Measurements from ENCODE around the gene SYT5. TPM values are rescaled to one million over a fixed set of nuclear protein-coding genes. Genes with fewer than 3 reads are reported as not detected.

SYT5 gene
- total and polyA plus RNA-seq, 2 of the 8 experiments (the other 6 are each of a cell fraction or from before 2014, with no cell fraction given): 0.35 to 0.67 TPM

- no peak overlapping the region for H3K4me3 ChIP-seq (ENCODE audit: extremely low read depth in 1 of 4, insufficient read depth in 2 of 4, low read depth in 3 of 4, low read length in 4 of 4)
- POLR2A ChIA-PET (ENCODE audit: partially characterized antibody): interaction anchor here (1.0 kb wide), 1 partner anchor 195 kb away, joined by 3 read pairs; the partner anchor contains the start of gene UBE2S
- no peaks in the 10 kb centered on the region for H3K79me2 ChIP-seq (ENCODE audit: control insufficient read depth in 1 of 2, insufficient read depth in 2 of 2, low read length in 2 of 2)
- no peak overlapping the region for H3K27ac ChIP-seq (ENCODE audit: low read depth, low read length)
- 85% methylated on average over 3 of the region's 3 CpGs; no CpG with 5 or more reads in 1 of the 2 experiments for WGBS, 2 experiments (ENCODE audit: extremely low coverage in 1 of 2, insufficient coverage in 1 of 2, insufficient read length in 1 of 2, insufficient replicate concordance in 2 of 2, low coverage in 1 of 2, low lambda C conversion rate in 2 of 2, missing lambda C conversion rate in 1 of 2)
- H3K56ac ChIP-seq (replicated peaks; ENCODE audit: insufficient read length, low read depth, low read length): no peak overlapping the region
- no peak overlapping the region for H4K8ac ChIP-seq (ENCODE audit: extremely low read depth, insufficient read depth, low read length)
- H3K79me1 ChIP-seq (ENCODE audit: low read depth, low read length): no peaks in the 10 kb centered on the region
- no peak overlapping the region for H4K5ac ChIP-seq (ENCODE audit: insufficient read length, low read depth, low read length)
- H3K23me2 ChIP-seq (ENCODE audit: low read depth, low read length): peaks cover 5% of the 10 kb centered on the region; the same call in 1 of the 2 replicates
- no peak overlapping the region for H2AFZ ChIP-seq (ENCODE audit: low read length)
- H3K4ac ChIP-seq (replicated peaks; ENCODE audit: insufficient read length, low read depth, low read length): no peak overlapping the region
- H3K14ac ChIP-seq (ENCODE audit: insufficient read length): no peak overlapping the region
- no peak for FAIRE-seq
- H2BK12ac ChIP-seq (ENCODE audit: low read depth, low read length): no peak overlapping the region
- no peak overlapping the region for H2AK5ac ChIP-seq (ENCODE audit: low read depth, low read length)
- H3K9ac ChIP-seq (replicated peaks in 1 of 4; ENCODE audit: extremely low read depth in 1 of 4, low read depth in 3 of 4, low read length in 3 of 4): no peak overlapping the region
- peaks cover 0 to 6% (median 2%) of the 10 kb centered on the region in 4 experiments; a peak in 2 of 7 replicates for H3K4me1 ChIP-seq (replicated peaks in 1 of 4; ENCODE audit: control insufficient read depth in 3 of 4, insufficient read depth in 4 of 4, low read length in 3 of 4)
- H3K36me3 ChIP-seq (ENCODE audit: control insufficient read depth in 2 of 4, insufficient read depth in 4 of 4, low read length in 3 of 4): no peaks in the 10 kb centered on the region
- no peak overlapping the region for H2BK15ac ChIP-seq (ENCODE audit: low read length)
- H3K9me3 ChIP-seq (ENCODE audit: insufficient read depth in 2 of 2, low read depth in 1 of 2, low read length in 1 of 2): peaks cover 15% of the 10 kb centered on the region in 2 experiments; a peak in 3 of 4 replicates
- no peak overlapping the region for H2BK20ac ChIP-seq (ENCODE audit: low read length)
- H4K20me1 ChIP-seq (replicated peaks in 1 of 2; ENCODE audit: control insufficient read depth in 1 of 2, insufficient read depth in 2 of 2, low read length in 2 of 2): no peaks in the 10 kb centered on the region
- CTCF ChIA-PET (ENCODE audit: partially characterized antibody): interaction anchor here (0.7 kb wide), 1 partner anchor 13 kb away, joined by 3 read pairs; no protein-coding TSS in a partner anchor
- no peak overlapping the region for H3K4me2 ChIP-seq (ENCODE audit: insufficient read depth in 1 of 2, low read depth in 2 of 2, low read length in 2 of 2)
- DNase-seq (ENCODE audit: low read depth in 1 of 2, low spot score in 2 of 2): no peak
- H3K27me3 ChIP-seq (replicated peaks in 1 of 4; ENCODE audit: control insufficient read depth in 3 of 4, extremely low read depth in 1 of 4, insufficient read depth in 3 of 4, low read length in 3 of 4): no peaks in the 10 kb centered on the region; a peak in 1 of 7 replicates
- H2BK120ac ChIP-seq (replicated peaks; ENCODE audit: low read depth, low read length): no peak overlapping the region
- H4K91ac ChIP-seq (replicated peaks; ENCODE audit: insufficient read length, low read length): no peak overlapping the region
- no peak overlapping the region for H2BK5ac ChIP-seq (ENCODE audit: low read depth, low read length)
- no peak overlapping the region for H3K18ac ChIP-seq (ENCODE audit: extremely low read depth, low read length)
- no peak overlapping the region for H3K23ac ChIP-seq (ENCODE audit: insufficient read length)
- no peak for TF ChIP-seq SAP30 (IDR thresholded peaks at IDR 0.05; ENCODE audit: insufficient read depth, insufficient replicate concordance, low read length)
- TF ChIP-seq BRCA1 (IDR thresholded peaks at IDR 0.05; ENCODE audit: low read depth, low read length): no peak
- TF ChIP-seq TAF1 (IDR thresholded peaks at IDR 0.05; ENCODE audit: low read depth, low read length): no peak
- TF ChIP-seq SP2 (IDR thresholded peaks at IDR 0.05; ENCODE audit: low read length): no peak
- TF ChIP-seq KDM5A (IDR thresholded peaks at IDR 0.05; ENCODE audit: low read length): no peak
- no peak for TF ChIP-seq CEBPB (IDR thresholded peaks at IDR 0.05; ENCODE audit: low read depth, low read length)
- TF ChIP-seq TBP (IDR thresholded peaks at IDR 0.05; ENCODE audit: low read depth, low read length): no peak
- no peak for TF ChIP-seq SIN3A (conservative IDR thresholded peaks at IDR 0.05 in 1 of 2, IDR thresholded peaks at IDR 0.05 in 1 of 2; ENCODE audit: low read depth in 1 of 2, low read length in 2 of 2)
- TF ChIP-seq POLR2A (IDR thresholded peaks at IDR 0.05; ENCODE audit: control extremely low read depth in 1 of 2, low read depth in 2 of 2, low read length in 2 of 2): no peak
- TF ChIP-seq SUZ12 (IDR thresholded peaks at IDR 0.05; ENCODE audit: low read length): no peak
- TF ChIP-seq RAD21 (IDR thresholded peaks at IDR 0.05 in 1 of 2, conservative IDR thresholded peaks at IDR 0.05 in 1 of 2; ENCODE audit: low read depth in 2 of 2, low read length in 2 of 2): peak; percentile 36 to 45
- no peak for TF ChIP-seq HDAC2 (IDR thresholded peaks at IDR 0.05; ENCODE audit: borderline replicate concordance in 1 of 2, low read depth in 2 of 2, low read length in 2 of 2)
- peak; percentile 72; the same call in 1 of the 2 replicates for TF ChIP-seq KDM1A (IDR thresholded peaks at IDR 0.05; ENCODE audit: borderline replicate concordance, low read length)
- TF ChIP-seq CHD1 (IDR thresholded peaks at IDR 0.05; ENCODE audit: low read depth, low read length): no peak
Observed at GRCh38 chr19:55212447-55212846, 32.4 kb upstream of the SYT5 start.

All from H1 (cell line).